GM19324 (cell line): Measurements from ENCODE around the gene MIPOL1.

ENCODE experiments used
- ATAC-seq: cut with Tn5 transposase; IDR thresholded peaks from one replicate; pipeline ENCODE4 v1.9.1; 2021; ENCODE audit warnings: mild to moderate bottlenecking, moderate library complexity; ENCODE audit not compliant: unreplicated experiment, low FRiP score

The MIPOL1 gene

DNA sequence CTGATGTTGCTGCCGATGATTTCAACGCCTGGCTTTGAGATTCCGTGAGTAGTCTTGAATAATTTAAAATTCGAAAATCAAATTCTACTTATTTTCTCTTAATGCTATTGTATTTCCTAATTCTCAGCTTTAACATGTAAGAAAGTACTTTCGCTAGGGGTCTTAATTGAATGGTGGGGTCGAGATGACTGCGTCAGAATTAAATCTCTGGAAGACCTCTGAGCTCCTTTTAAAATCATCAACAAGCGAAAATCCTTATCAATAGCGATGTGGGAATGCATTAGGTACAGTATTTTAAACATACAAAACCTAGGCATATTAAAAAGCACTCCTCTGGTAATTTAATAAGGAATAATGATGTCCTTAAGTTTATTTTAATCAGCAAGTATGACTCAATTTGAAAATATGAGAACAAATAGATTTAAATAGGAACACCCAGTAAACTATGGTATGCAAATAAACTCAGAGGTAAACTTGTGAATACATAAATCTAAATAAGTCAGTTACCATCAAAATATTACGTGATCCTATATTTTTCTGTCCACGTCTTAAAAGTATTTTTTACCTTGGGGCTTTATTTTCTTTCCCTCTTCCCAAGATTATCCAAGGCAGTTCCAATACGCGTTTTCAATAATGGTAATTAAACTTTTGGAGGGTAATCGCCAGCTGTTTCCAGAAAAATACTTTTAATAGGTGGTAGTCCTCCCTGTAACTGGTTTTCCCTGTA lies 395.9 kb downstream of the MIPOL1 start:
- no peak for ATAC-seq

GRCh38 chr14:37594238-37594970 lies 396.7 kb downstream of the MIPOL1 start:
- ATAC-seq, result no peak

DNA sequence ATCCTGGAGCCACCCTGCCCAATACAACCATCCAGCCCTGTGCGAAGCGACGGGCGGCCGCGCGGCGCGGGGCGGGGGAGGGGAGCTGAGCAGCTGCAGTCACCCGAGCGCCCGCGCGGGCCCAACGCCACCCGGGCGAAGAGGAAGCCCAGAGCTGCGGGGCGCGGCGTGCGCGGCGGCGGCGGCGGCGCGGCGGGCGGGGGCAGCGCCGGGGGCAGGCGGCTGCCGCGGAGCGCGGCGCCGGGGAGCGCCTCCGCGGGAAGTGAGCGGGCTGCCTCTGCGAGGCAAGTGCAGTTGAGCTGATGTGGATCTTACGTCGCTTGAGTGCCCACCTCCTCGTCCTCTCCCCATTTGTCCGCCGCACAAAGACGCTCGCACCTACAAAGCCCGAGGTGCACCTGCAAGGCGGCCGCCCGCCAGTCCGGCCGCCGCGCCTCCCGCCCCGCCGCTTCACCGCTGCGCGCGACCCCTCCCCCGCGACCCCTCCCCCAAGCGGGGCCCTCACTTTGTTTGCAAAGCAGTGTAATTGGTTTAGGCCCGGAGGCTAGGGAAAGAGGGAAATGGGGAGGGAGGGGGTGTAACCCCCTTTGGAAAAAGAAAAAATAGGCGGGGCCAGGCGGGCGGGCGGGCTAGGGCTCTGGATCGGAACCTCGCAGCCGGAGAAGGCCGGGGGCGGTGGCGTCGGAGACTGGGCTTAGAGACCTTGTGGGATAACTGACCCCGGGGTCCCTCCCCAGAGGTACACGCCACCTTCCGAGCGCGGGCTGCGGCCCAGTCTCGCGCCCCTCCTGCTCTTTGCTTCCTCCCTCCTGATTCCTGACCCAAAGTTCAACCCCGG lies 397.5 kb downstream of the MIPOL1 start, which contains the start of the genes FOXA1 and TTC6:
FOXA1 (minus strand) TSS at position 279 of the 838 bp plus-strand sequence; CDS start at position 2, 277 bp downstream.
TTC6 (plus strand) TSS at position 659 of the 838 bp plus-strand sequence. CDS start 26,436 bp downstream, outside the sequence.
- no peak for ATAC-seq

GRCh38 chr14:37595809-37596621 lies 398.3 kb downstream of the MIPOL1 start:
- no peak for ATAC-seq

- ATAC-seq, result no peak
These were observed 399.2 kb downstream of the MIPOL1 start for GRCh38 chr14:37596790-37597472.

GRCh38 chr14:37597538-37597913 lies 399.8 kb downstream of the MIPOL1 start:
- ATAC-seq, result no peak

DNA sequence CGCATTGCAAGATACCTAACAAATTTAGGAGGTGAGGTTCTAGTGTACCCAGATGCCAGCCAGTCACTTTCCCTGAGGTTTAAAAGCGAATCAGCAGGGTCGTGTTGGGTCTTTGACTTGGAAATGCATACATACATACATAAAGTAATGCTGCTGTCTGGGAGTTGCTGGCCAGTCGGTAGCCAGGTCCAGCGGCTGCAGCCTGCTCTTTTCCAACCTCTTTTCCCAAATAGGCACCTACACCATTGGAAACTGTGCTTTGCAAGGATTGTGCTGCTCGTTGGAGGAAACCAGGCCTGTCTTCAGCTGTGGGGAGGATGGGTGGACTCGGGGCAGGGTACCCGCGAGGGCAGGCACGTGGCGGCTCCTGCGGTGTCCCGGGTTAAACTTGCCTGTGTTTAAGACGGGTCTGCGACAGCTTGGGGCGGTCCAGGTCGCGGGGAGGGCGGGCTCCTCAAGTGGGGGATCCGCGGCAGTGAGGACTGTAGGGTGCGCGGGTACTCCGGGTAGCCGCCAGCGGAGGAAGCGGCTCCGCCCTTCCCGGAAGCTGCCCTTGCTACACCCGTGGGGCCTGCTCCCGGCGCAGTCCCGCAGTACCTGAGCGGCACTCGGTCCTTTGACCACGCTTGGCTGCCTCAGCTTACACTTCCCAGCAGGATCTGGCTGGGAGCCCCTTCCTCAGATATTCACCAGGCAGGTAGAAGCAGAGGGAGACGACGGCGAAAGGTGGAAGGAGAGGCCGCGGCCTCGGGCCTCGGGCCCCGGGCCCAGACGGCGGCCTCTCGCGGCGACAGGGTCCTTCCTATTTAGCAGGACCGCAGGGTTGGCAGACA lies 400.4 kb downstream of the MIPOL1 start:
- ATAC-seq, result no peak

GRCh38 chr14:37598747-37599506 lies 401.2 kb downstream of the MIPOL1 start:
- no peak for ATAC-seq

DNA sequence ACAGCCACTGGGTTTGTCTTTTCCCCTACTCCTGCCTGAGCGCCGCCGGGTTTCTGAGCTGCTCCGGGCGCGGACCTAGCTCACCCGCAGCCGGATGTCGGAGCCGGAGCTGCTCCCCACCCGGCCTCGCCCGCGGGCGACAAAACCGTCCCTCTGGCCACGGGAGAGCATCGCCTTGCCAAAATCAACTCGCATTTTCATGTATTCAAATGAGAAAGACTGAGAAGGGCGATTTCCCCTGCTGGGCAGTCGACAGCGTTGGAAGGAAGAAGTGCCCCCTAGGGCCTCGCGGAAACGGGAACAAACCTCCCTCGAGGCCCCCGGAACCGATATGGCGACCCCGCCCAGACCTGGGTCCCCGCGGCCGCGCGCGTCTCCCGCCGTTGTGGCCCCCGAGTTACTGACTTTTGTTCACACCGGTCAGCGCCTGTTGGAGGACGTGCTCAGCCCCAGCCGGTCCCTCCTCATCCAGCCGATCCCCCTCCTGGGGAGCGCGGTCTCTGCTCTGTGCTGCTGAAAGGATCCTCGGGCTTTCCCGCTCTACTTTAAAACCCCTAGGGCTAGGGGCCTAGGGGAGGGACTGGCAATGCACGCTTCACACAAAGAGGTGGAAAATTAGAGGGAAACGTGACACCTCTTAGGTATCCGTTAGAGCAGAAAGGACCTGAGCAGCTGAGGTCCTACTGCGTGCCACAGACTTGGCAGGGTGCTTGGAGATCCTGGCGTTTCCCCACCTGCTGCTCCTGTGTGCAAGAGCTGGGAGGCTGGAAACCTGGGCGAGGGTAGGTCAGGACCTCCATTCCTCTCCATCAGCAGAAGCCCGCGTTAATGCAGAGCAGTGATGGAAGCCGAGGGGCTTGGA lies 402.0 kb downstream of the MIPOL1 start:
- ATAC-seq, result no peak

GRCh38 chr14:37600880-37601741 lies 403.4 kb downstream of the MIPOL1 start:
- no peak for ATAC-seq

GRCh38 chr14:37601865-37602264 lies 404.1 kb downstream of the MIPOL1 start:
- ATAC-seq, result no peak
